Suprapubic skin (tissue), 4 donors: Measurements from ENCODE around the gene ARHGEF7. TPM values are rescaled to one million over a fixed set of nuclear protein-coding genes. Genes with fewer than 3 reads are reported as not detected.

Experiments used
- DNase-seq, 2 donors: peaks; one replicate each; pipeline ENCODE4 v3.0.0-alpha.2; 2019; ENCODE audit warnings: low spot score in 2 of 2
- H3K27ac ChIP-seq: fragments of 200-600 bp; sonication (generic); one replicate; pipeline ENCODE4 v1.5.1; 2019
- H3K27me3 ChIP-seq: fragments of 200-600 bp; sonication (generic); one replicate; pipeline ENCODE4 v1.5.1; 2019
- H3K36me3 ChIP-seq: fragments of 200-600 bp; sonication (generic); one replicate; pipeline ENCODE4 v1.5.1; 2019
- H3K4me1 ChIP-seq: fragments of 200-600 bp; sonication (generic); one replicate; pipeline ENCODE4 v1.5.1; 2019
- H3K4me3 ChIP-seq: fragments of 200-600 bp; sonication (generic); one replicate; pipeline ENCODE4 v1.5.1; 2019; ENCODE audit warnings: mild to moderate bottlenecking
- H3K9me3 ChIP-seq: fragments of 200-600 bp; sonication (generic); one replicate; pipeline ENCODE4 v1.5.1; 2019
- EP300 ChIP-seq: sonication (generic); formaldehyde crosslinking; IDR thresholded peaks from one replicate; pipeline ENCODE4 v1.6.1; 2017; ENCODE audit warnings: antibody characterized with exemption
- POLR2A ChIP-seq, 2 donors: fragments of 450-650 bp; IDR thresholded peaks; one replicate each; pipeline ENCODE4 v1.6.1; 2017; ENCODE audit warnings: antibody characterized with exemption in 2 of 2, mild to moderate bottlenecking in 2 of 2, moderate library complexity in 2 of 2
- POLR2AphosphoS5 ChIP-seq, 3 donors: sonication (generic); formaldehyde crosslinking; IDR thresholded peaks; one replicate each; pipeline ENCODE4 v1.6.1; 2017; ENCODE audit warnings: antibody characterized with exemption in 3 of 3
- WGBS: methylation state at CpG from one replicate; pipeline ENCODE4 v1.1.5; 2018; 5-methylcytosine and 5-hydroxymethylcytosine counted together
- total RNA-seq, 4 donors: library from RNA; depleted of rRNA; stranded (reverse); fragments of >200 nt; gene quantifications; one replicate each; pipeline ENCODE4 v1.1.0, GENCODE V29; 2016
- TF ChIP-seq, protein P1 (sequence below), 2 donors: fragments of 200-600 bp in 1 of 2; fragments of 450-650 bp in 1 of 2; sonication (generic) in 1 of 2; IDR thresholded peaks; one replicate each; pipeline ENCODE4 v1.5.1; 2016 to 2019; ENCODE audit warnings: antibody characterized with exemption in 2 of 2, mild to moderate bottlenecking in 1 of 2, moderate library complexity in 1 of 2

The ARHGEF7 gene
- total RNA-seq, 4 donors from 2014 or later = 72.1 to 210 (median 99.6) TPM

DNA sequence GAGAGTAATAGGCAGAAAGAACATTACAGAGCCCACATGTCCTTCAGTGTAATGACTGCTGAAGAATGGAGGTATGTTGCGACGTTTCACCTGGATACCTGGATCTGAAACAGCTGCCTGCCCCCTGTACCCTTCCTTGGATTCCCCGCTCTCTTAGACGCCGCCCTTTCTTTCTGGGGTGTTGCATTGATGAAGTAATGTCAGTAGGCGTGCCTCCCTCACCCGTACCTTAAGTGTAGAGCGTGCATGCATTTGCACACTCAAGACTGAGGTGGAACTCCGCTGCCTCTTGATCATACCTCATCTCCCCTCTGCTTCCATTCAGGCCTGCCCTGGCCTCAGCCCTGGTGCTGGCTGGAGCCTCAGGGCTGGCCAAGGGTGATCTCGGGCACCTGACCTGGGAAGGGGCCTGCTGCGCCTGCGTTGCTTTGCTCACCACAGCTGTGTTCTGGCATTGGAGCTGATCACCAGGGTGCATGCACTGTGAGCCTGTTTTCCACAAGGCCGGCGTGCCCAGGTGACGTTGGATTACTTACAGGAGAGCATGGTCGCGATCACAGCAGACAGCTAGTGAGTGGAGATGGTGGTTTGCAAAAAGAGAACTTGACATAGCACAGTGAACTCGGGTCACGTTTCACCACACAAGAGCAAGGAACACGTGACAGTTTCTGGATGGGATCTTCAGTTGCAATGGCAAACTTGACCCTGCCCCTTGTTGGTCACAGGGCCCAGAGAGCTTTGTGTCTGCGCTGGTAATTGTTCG, 99.0 kb downstream of the ARHGEF7 start:
- TF ChIP-seq EP300 = no peak
- TF ChIP-seq POLR2A (IDR thresholded peaks at IDR 0.05) = no peak
- DNase-seq = no peak
- 83% methylated on average over 19 of the region's 22 CpGs for WGBS
- H3K9me3 ChIP-seq = no peaks in the 10 kb centered on the region
- peaks cover 58% of the 10 kb centered on the region for H3K4me1 ChIP-seq
- H3K27me3 ChIP-seq = no peaks in the 10 kb centered on the region
- no peak overlapping the region for H3K4me3 ChIP-seq
- no peaks in the 10 kb centered on the region for H3K36me3 ChIP-seq
- H3K27ac ChIP-seq = no peak overlapping the region

DNA sequence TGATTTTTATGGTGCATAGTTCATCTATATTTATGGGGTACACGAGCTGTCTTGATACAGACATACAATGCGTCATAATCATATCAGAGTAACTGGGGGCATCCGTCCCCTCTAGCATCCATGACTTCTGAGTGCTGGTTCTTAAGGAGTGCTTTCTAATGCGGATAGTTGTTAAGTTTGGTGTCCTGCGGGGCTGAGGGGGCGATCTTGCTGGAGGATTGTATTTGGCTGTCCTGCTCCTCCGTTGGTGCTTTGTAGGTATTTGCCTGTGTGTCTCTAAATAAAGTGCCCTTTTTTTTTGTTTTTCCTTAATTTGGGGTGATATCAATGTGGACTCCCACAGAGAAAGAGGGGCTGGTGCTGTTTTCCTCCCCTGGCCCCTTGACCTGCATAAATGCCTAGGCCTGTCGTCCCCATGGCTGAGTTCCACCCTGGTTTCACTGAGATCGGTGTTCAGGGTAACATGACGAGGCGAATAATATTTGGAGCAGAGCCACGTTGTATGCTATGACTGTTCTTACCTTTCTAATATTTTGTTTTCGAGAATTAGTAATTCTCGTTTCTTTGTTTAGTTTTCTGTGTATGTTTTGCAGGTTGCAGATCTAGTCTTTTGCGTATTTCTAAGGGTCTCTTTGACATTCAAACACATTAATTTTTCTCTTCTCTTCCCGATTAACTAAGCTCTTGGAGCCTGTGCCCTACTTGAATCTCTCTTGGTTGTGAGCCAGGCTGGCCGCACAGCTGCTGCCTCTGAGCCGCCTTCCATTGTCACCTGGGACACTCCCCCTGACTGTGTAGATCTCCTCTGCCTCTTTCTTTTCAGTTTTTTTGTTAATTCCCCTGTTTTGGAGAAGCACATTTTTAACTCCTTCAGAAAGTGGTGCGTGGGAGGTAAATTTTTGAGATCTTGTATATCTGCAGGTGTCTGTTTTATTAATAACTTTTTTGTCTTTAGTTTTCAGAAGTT, 100.3 kb downstream of the ARHGEF7 start:
- WGBS = 86% methylated on average over 19 of the region's 19 CpGs
- no peak for DNase-seq
- no peaks in the 10 kb centered on the region for H3K36me3 ChIP-seq
- TF ChIP-seq, protein P1, sequence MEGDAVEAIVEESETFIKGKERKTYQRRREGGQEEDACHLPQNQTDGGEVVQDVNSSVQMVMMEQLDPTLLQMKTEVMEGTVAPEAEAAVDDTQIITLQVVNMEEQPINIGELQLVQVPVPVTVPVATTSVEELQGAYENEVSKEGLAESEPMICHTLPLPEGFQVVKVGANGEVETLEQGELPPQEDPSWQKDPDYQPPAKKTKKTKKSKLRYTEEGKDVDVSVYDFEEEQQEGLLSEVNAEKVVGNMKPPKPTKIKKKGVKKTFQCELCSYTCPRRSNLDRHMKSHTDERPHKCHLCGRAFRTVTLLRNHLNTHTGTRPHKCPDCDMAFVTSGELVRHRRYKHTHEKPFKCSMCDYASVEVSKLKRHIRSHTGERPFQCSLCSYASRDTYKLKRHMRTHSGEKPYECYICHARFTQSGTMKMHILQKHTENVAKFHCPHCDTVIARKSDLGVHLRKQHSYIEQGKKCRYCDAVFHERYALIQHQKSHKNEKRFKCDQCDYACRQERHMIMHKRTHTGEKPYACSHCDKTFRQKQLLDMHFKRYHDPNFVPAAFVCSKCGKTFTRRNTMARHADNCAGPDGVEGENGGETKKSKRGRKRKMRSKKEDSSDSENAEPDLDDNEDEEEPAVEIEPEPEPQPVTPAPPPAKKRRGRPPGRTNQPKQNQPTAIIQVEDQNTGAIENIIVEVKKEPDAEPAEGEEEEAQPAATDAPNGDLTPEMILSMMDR (IDR thresholded peaks at IDR 0.05) = no peak
- TF ChIP-seq POLR2AphosphoS5 (IDR thresholded peaks at IDR 0.05) (no peak), EP300 (no peak), POLR2A (IDR thresholded peaks at IDR 0.05) (no peak)
- H3K4me1 ChIP-seq = peaks cover 53% of the 10 kb centered on the region
- no peaks in the 10 kb centered on the region for H3K9me3 ChIP-seq
- no peak overlapping the region for H3K4me3 ChIP-seq
- H3K27ac ChIP-seq = no peak overlapping the region
- no peaks in the 10 kb centered on the region for H3K27me3 ChIP-seq

DNA sequence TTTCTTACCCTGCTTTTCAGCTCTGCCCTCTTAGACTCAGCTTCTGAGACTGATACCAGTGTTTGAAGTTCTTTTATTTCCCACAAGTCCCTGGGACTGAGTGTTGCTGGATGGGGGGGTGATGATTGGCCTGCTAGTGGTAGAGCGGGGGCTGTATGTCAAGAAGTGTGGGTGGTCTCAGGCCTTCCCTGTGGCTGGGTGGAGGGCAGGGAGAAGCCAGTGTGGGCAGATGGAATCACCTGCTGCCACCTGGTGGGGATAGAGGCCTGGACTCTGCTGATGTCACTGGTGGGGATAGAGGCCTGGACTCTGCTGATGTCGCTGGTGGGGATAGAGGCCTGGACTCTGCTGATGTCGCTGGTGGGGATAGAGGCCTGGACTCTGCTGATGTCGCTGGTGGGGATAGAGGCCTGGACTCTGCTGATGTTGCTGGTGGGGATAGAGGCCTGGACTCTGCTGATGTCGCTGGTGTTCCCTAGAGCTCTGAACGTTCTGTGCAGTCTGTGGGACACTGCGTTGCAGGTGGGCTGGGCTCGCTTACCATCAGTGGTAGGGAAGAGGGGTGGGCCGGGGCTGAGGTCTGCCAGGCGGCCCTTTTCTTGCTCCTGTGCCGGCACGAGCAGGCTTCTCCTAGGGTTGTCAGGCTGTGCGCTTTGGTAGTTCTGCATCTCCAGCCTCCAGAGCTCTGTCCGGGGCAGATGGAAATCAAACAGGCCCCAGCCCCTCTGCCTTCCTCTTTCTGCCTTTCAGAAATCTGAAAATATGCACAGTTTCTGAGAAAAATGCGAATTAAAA, 101.3 kb downstream of the ARHGEF7 start:
- Histone ChIP-seq H3K36me3 (peaks cover 4% of the 10 kb centered on the region), H3K4me3 (no peak overlapping the region), H3K27ac (no peak overlapping the region), H3K4me1 (peaks cover 45% of the 10 kb centered on the region), H3K27me3 (no peaks in the 10 kb centered on the region), H3K9me3 (no peaks in the 10 kb centered on the region)
- WGBS = 81% methylated on average over 14 of the region's 15 CpGs
- TF ChIP-seq POLR2AphosphoS5 (IDR thresholded peaks at IDR 0.05) = no peak
- TF ChIP-seq, protein P1 (IDR thresholded peaks at IDR 0.05) = no peak
- no peak for TF ChIP-seq POLR2A (IDR thresholded peaks at IDR 0.05)
- TF ChIP-seq EP300 = no peak
- DNase-seq = no peak

DNA sequence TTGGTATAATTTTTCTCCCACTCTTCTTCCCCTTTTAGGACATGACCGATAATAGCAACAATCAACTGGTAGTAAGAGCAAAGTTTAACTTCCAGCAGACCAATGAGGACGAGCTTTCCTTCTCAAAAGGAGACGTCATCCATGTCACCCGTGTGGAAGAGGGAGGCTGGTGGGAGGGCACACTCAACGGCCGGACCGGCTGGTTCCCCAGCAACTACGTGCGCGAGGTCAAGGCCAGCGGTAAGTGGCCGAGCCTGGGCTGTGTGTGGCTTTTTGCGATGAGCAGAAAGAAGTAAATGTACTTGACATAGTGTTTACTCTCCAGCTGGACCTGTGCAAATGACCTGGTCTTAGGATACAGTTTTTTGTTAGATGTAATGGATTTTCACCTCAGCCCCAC, 102.5 kb downstream of the ARHGEF7 start:
- Histone ChIP-seq H3K4me1 (peaks cover 38% of the 10 kb centered on the region), H3K9me3 (no peaks in the 10 kb centered on the region), H3K27ac (peak overlapping the region; percentile 29), H3K27me3 (no peaks in the 10 kb centered on the region), H3K36me3 (peaks cover 4% of the 10 kb centered on the region), H3K4me3 (no peak overlapping the region)
- 78% methylated on average over 13 of the region's 13 CpGs for WGBS
- TF ChIP-seq POLR2A (IDR thresholded peaks at IDR 0.05) (no peak), EP300 (no peak), POLR2AphosphoS5 (IDR thresholded peaks at IDR 0.05) (no peak)
- TF ChIP-seq, protein P1 (IDR thresholded peaks at IDR 0.05) = no peak
- DNase-seq = no peak

DNA sequence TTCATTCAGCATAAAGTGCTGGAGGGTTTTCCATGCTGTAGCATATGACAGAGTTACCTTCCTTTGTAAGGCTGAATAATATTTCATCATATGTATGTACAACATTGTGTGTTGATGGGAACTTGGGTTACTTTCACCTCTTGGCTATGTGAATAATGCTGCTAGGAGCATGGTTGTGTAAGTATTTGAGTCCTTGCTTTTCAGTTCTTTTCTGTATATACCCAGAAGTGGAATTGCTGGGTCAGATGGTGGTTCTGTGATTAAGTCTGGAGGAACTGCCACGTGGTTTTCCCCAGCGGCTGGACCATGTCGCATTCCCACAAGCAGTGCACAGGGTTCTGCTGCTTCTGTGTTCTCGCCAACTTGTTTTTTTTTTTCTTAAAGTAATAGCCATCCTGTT, 104.2 kb downstream of the ARHGEF7 start:
- Histone ChIP-seq H3K27me3 (no peaks in the 10 kb centered on the region), H3K4me3 (no peak overlapping the region), H3K36me3 (peaks cover 4% of the 10 kb centered on the region), H3K4me1 (peaks cover 28% of the 10 kb centered on the region), H3K9me3 (no peaks in the 10 kb centered on the region), H3K27ac (peak overlapping the region; percentile 8)
- TF ChIP-seq POLR2AphosphoS5 (IDR thresholded peaks at IDR 0.05) (no peak), POLR2A (IDR thresholded peaks at IDR 0.05) (no peak), EP300 (no peak)
- TF ChIP-seq, protein P1 (IDR thresholded peaks at IDR 0.05) = no peak
- 35% methylated on average over 4 of the region's 4 CpGs for WGBS
- DNase-seq = no peak
